Umbilical cord (tissue), 2 donors: Measurements from ENCODE around the gene CDX4. TPM values are rescaled to one million over a fixed set of nuclear protein-coding genes. Genes with fewer than 3 reads are reported as not detected.
"Not testable (repeated sequence)": the region's sequence is repeated elsewhere in the genome, so short reads cannot be mapped to it uniquely, and the experiment has no call there.

Experiments
- DNase-seq: peaks from one replicate; pipeline ENCODE4 v3.0.0-alpha.2; 2015; ENCODE audit warnings: low spot score
- total RNA-seq: library from RNA; depleted of rRNA; stranded (reverse); fragments of >200 nt; gene quantifications from one replicate; pipeline ENCODE4 v1.2.3, GENCODE V29; 2014; ENCODE audit warnings: low replicate concordance; ENCODE audit not compliant: insufficient read depth

The CDX4 gene, protein sequence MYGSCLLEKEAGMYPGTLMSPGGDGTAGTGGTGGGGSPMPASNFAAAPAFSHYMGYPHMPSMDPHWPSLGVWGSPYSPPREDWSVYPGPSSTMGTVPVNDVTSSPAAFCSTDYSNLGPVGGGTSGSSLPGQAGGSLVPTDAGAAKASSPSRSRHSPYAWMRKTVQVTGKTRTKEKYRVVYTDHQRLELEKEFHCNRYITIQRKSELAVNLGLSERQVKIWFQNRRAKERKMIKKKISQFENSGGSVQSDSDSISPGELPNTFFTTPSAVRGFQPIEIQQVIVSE
- total RNA-seq, result not detected

DNA sequence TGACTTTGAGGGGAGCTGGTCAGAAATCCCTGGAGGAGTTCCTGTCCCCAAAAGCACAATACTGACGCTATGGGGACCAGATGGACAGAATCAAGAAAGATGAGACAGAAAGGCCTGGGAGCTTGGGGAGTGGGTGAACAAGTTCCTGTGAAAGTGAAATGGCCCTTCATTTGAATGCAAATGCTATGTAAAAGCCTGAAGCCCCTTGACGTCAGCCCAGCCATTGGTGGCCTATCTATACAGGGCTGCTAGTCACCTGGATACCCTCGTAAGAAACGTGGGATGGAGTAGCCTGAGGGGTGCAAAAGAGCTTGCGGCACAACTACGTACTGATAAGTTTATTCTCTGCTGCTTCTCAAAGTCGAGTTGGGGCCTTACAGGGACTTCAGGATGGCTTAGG, at the start of gene CDX4:
Gene CDX4 (plus strand): TSS at position 223 of the 400 bp plus-strand sequence. CDS start 201 bp downstream, outside the sequence.
- no peak for DNase-seq

DNA sequence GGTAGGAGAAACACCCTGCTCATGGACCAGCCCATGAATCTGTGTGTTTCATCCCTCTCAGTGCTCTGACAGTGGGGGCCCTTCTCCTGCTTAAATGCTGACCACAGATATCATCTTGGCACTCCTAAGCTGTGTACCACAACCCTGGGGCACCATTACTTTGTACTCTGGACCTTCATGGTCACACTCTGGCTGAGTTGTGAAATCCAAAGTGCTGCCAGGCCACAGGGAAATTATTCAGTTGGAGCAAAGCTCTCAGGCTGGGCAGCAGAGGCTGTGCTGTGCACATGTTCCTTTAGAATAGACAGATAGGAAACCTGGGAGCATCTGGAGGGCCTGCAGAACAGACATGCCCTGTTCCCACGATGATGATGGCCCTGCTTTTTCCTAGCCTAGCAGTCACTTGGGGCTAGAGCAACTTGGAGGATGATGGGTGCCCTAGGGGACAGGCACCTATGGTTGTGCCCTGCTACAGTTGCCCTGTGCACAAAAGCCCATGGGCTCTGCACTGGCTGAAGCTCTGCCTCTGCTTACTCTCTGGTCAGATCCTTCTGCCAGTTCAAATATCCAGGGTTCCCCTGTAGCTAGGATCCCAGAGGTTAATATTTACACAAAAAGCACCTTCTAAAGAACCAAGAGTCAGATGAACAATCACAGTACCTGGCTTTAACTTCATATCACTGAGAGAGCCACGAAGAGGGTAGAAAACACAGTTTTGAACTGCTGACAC, 48.5 kb upstream of the CDX4 start:
- DNase-seq, result no peak

GRCh38 chrX:73400136-73400748, 46.6 kb upstream of the CDX4 start:
- DNase-seq, result no peak

DNA sequence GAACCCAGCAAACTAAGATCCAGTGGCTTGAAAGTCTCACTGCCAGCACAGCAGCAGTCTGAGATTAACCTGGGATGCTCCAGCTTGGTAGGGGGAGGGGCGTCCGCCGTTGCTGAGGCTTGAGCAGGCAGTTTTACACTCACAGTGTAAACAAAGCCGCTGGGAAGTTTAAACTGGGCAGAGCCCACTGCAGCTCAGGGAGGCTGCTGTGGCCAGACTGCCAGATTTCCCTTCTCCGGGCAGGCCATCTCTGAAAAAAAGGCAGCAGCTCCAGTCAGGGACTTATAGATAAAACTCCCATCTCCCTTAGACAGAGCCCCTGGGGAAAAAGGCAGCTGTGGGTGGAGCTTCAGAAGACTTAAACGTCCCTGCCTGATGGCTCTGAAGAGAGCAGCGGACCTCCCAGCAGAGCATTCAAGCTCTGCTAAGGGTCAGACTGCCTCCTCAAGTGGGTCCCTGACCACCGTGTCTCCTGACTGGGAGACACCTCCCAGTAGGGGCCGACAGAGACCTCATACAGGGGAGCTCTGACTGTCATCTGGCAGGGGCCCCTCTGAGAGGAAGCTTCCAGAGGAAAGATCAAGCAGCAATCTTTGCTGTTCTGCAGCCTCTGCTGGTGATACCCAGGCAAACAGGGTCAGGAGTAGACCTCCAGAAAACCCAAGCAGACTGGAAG, 45.1 kb upstream of the CDX4 start:
- peak; percentile 3 for DNase-seq

- DNase-seq, result no peak
These were observed 33.9 kb upstream of the CDX4 start for GRCh38 chrX:73412930-73413329.

DNA sequence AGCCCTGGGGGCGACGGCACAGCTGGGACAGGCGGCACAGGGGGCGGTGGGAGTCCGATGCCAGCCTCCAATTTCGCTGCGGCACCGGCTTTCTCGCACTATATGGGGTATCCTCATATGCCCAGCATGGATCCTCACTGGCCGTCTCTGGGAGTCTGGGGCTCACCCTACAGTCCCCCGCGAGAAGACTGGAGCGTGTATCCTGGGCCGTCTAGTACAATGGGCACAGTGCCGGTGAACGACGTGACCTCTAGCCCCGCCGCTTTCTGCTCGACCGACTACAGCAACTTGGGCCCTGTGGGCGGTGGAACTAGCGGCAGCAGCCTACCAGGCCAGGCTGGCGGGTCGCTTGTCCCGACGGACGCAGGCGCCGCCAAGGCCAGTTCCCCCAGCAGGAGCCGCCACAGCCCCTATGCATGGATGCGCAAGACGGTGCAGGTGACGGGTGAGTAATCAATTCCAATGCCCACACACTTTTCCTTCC, 500 bp downstream of the CDX4 start:
- DNase-seq, result no peak

GRCh38 chrX:73448379-73448778, 1.5 kb downstream of the CDX4 start:
- no peak for DNase-seq

DNA sequence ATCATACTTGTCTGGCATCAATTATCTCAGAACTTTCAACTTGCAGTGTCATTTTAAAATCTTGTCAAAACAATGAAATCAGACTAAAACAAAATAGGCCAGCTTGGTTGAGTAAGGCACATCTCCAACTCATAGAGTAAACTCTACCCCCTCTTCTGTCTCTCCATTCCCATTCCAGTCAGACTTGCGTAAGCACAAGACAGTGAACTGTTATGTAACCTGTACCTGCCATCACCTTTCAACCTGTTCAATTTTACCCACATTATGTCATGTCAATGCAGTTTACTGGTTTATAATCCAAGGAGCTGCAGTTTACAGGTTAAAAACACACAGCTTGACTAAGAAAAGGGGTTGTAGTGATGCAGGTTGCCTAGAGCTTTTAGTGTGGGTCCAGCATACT, 8.3 kb downstream of the CDX4 start:
- no peak for DNase-seq

DNA sequence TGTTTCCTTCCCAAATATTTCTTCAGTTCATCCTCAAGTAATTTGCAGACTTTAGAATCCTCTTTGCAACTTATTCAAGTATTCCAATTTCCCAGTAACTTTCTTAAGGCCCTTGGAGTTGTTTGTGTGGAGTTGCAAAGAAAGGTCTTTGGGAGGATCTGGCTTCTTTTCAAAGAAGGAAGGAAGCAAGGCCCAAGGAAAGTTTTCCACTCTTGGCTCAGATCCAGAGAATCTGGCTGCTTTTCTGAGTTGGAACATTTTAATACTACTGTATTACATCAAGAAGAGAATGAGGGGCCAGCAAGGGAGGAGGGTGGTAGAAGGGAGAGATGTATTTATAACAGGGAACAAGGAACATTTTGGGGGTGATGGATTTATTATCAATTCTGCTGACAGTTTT, 10.5 kb downstream of the CDX4 start:
- peak; percentile 59 for DNase-seq

DNA sequence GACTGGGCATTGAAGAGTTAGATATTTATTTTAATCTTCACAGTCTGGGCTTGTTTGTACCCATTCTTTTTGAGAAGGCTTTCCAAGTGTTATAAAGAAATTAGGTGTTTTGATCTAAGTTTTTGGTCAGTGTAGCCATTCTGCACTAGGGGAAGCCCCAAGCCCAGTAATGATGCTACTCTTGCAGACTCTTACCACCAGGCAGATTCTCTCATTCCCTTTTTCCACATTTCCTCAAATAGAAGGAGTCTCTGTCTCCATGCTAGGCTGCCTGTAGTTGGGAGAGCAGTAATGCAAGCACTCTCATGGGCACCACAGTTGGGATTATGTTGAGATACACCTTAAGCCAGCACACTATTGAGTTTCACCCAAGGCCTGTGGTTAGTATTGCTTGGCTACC, 21.5 kb downstream of the CDX4 start:
- no peak for DNase-seq

DNA sequence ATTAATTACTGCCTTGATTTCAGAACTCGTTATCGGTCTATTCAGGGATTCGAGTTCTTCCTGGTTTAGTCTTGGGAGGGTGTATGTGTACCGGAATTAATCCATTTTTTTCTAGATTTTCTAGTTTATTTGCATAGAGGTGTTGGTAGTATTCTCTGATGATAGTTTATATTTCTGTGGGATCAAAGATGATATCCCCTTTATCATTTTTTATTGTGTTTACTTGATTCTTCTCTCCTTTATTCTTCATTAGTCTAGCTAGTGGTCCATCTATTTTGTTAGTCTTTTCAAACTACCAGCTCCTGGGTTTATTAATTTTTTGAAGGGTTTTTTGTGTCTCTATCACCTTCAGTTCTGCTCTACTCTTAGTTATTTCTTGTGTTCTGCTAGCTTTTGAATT, 32.1 kb downstream of the CDX4 start:
- no peak for DNase-seq

DNA sequence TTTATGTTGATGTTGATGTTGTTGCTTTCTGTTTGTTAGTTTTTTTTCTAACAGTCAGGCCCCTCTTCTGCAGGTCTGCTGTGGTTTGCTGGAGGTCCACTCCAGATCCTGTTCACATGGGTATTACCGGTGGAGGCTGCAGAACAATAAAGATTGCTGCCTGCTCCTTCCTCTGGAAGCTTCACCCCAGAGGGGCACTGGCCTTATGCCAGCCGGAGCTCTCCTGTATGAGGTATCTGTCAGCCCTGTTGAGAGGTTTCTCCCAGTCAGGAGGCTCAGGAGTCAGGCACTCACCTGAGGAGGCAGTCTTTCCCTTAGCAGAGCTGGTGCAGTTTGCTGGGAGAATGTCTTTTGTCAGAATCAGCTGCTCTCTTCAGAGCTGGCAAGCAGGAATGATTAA, 34.7 kb downstream of the CDX4 start:
- DNase-seq, result no peak

DNA sequence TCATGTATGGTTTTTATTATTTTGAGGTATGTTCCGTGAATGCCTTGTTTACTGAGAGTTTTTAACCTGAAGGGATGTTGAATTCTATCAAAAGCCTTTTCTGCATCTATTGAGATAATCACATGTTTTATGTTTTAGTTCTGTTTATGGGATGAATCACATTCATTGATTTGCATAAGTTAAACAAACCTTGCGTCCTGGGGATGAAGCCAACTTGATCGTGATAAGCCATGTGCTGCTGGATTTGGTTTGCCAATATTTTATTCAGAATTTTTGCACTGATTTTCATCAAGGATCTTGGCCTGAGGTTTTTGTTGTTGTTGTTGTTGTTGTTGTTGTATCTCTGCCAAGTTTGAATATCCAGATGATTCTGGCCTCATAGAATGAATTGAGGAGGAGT, 43.8 kb downstream of the CDX4 start:
- DNase-seq, result no peak

DNA sequence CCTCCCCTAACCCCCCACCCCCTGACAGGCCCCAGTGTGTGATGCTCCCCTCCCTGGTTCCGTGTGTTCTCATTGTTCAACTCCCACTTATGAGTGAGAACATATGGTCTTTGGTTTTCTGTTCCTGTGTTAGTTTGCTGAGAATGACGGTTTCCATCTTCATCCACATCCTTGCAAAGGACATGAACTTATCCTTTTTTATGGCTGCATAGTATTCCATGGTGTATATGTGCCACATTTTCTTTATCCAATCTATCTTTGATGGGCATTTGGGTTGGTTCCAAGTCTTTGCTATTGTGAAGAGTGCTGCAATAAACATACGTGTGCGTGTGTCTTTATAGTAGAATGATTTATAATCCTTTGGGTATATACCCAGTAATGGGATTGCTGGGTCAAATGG, 45.3 kb downstream of the CDX4 start:
- not testable (repeated sequence) for DNase-seq

Other genes starting within 250 kb of the CDX4 start
- 0.48 TPM for gene NAP1L2, start 232.2 kb upstream of the CDX4 start, total RNA-seq
- gene CHIC1, start 116.1 kb downstream of the CDX4 start, total RNA-seq, result 14.4 TPM